NCI-H1694 (cell line): Measurements from ENCODE around the gene SHC2.
"Not testable (repeated sequence)": the region's sequence is repeated elsewhere in the genome, so short reads cannot be mapped to it uniquely, and the experiment has no call there.

ENCODE experiments used
- DNase-seq: peaks from one replicate; lab custom pipeline; 2025; lab: John Stamatoyannopoulos, UW

Gene SHC2

DNA sequence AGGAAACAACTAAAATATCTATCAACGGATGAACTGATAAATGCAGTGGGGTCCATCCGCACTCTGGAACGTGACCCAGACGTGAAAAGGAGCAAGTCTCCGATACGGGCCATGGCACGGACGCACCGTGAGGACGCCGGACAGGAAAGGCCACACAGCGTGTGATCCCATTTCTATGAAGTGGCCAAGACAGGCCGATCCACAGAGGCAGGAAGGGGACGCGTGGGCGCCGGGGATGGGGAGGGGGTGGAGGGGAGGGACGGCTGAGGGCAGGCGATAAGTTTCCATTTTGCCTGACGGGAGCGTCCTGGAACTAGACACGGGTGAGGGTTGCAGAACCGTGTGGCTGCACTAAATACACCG lies 13.8 kb downstream of the SHC2 start:
- DNase-seq = no peak

- no peak for DNase-seq
These were observed 16.1 kb downstream of the SHC2 start for GRCh38 chr19:444677-445210.

DNA sequence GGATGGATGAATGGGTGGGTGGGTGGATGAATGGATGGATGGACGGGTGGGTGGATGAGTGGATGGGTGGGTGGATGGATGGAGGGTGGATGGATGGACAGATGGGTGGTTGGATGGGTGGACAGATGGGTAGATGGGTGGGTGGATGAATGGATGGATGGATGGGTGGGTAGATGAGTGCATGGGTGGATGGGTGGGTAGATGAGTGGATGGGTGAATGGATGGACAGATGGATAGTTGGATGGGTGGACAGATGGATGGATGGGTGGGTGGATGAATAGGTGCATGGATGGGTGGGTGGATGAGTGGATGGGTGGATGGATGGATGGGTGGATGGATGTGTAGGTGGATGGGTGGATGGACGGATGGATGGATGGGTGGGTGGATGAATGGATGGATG lies 17.8 kb downstream of the SHC2 start:
- DNase-seq = no peak

- DNase-seq = no peak
These were observed 18.7 kb downstream of the SHC2 start for GRCh38 chr19:442085-442484.

GRCh38 chr19:441213-441836 lies 19.5 kb downstream of the SHC2 start:
- no peak for DNase-seq

DNA sequence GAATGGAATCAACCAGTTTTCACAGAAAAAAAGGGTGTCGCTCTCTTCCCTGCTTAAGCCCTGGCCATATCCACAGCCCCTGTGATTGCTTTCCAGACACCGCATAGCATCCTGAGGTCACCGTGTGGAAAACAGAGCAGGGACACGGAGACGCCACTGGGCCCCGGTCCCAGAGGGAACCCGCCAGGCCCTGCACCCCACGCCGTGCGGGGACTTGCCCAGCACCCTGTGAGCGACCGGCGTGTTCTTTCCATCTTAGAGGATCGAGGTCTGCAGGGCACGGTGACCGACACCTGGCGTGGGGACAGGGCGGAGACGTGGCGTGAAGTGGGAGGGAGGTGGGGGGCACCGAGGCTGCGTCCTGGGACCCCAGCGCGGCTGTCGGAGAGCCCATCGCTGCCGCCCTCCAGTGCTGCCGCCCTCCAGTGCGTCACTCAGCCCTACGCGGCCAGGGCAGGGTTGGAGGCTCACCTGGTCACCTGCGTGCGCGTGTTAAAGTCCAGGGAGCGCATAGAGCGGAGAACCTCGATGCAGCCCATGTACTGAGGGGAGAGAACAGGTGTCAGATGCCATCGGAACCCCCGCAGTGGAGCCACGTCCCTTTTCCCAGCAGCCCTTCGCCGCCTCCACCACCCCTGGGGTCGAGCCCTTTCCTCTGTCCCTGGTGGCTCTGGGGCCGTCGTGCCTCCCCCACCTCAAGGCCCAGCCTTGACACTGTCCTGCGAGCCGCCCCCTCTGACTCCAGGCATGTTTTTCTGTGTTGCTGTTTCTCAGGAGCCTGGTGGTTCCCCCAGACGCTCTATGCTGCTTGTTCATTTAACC lies 20.2 kb downstream of the SHC2 start:
- no peak for DNase-seq

GRCh38 chr19:439167-439900 lies 21.5 kb downstream of the SHC2 start:
- no peak for DNase-seq

DNA sequence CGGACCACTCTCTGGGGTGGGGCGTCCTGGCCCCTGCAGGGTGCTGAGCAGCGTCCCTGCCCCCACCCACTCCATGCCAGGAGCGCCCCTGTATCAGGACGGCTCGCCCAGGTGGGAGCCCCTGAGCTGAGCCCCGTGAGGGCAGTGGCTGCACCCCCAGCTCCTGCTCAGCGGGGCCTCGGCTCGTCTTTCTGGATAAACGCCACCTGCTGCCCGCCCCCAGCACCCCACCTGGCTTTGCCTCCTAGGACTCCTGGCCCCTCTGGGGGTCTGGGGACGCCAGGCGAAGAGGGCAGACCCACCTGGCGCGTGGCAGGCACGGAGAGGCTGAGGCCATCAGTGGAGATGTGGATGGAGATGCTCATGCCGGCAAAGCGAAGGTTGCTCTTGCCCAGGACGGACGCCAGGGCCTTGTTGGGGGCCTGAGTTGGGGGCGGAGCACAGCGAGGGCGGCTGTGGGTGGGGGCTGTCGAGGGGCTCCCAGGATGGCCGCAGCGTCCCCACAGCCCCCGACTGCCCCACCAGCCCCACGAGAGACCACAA lies 22.3 kb downstream of the SHC2 start:
- no peak for DNase-seq

DNA sequence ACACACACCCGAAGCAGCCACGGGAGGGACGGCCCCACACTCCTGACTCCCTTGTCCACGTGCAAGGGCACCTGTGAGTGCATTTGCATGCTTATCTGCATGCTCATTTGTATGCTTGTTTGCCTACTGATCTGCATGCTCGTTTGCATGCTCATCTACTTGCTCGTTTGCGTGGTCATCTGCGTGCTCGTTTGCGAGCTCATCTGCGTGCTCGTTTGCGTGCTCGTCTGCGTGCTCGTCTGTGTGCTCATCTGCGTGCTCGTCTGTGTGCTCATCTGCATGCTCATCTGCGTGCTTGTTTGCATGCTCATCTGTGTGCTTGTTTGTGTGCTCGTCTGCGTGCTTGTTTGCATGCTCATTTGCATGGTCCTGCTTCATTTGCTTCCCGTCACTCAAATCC lies 23.8 kb downstream of the SHC2 start:
- DNase-seq = no peak

DNA sequence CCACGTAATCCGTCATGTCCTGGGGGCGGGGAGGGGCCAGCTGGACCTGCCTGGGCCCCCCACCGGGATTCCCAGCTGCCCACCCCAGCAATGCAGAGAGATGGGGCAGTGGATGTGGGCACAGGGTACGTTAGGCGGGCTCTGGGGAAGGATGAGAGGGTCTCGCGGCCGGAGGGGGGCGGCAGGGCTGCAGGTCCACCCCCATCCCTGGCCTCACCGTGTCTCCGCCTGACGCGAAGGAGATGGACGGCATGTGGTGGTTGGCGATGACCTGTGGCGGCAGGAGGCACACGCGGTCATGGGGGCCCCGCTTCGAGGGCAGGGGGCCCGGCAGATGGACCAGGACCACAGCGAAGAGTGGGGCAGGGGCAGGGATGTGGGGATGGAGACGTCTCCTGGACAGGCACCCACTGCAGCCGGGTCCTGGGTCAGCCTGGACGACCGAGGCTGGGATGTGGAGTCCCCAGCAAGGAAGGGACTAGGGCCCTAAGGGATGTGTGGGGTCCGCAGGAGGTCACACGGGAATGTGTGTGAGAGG lies 24.4 kb downstream of the SHC2 start:
- DNase-seq = no peak

DNA sequence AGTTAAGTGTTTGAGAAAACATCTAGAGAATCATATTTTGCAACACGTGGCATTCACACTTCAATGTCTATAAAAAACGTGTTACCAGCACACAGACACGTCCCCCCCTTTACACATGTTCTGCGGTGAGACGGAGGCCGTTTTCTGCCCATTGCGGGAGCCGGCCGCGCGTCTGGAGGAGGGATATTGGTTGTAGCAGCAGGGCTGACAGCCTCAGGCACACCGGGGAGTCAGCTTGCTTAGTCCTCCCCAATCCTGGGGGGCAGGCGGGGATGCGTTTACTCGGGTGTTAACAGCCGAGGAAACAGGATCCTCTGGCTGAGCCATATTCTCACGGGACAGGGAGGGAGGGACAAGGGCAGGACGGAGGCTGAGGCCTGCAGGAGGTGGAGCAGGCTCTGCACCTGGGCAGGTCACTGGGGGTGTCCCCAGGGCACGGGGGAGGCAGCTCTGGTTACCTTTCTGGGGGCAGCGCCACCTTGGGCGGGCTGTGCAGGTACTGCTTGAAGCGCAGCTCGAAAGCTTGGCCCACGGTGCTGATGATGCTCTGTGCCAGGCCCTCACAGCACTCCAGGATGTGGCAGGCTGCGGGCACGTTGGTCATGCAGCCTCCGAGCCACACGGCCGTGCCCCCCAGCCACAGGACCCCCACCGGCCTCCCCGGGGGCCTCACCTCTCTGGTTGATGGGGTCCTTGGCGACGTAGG lies 25.0 kb downstream of the SHC2 start:
- no peak for DNase-seq

DNA sequence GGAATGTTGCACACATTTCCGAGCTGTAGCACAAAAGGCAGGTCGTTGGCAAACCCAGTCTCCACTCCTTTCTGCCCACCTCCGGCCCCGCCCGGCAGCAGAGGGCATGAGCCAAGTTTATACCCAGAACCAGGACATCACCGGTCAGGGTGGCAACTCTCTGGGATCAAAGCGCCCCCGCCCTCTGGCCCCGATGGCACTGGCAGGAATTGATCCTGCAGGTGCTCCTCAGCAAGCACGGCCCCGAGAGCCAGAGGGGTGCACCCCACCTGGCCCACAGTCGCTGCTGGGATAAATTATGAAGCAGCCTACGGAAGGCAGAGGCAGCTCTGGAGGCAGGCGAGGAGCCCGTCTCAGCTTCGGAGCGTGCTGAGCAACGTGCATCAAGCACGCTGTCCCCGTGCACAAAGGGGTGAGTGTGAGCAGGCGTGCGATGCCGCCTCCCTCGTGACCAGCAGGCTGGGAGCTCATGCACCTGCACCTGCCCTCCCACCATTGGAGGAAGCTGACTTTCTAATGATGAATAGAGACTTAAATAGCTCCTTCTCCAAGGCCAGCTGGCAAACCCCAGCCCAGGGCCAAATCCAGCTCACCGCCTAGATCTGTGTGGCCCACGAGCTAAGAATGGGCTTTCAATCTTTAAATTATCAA lies 25.7 kb downstream of the SHC2 start:
- no peak for DNase-seq

DNA sequence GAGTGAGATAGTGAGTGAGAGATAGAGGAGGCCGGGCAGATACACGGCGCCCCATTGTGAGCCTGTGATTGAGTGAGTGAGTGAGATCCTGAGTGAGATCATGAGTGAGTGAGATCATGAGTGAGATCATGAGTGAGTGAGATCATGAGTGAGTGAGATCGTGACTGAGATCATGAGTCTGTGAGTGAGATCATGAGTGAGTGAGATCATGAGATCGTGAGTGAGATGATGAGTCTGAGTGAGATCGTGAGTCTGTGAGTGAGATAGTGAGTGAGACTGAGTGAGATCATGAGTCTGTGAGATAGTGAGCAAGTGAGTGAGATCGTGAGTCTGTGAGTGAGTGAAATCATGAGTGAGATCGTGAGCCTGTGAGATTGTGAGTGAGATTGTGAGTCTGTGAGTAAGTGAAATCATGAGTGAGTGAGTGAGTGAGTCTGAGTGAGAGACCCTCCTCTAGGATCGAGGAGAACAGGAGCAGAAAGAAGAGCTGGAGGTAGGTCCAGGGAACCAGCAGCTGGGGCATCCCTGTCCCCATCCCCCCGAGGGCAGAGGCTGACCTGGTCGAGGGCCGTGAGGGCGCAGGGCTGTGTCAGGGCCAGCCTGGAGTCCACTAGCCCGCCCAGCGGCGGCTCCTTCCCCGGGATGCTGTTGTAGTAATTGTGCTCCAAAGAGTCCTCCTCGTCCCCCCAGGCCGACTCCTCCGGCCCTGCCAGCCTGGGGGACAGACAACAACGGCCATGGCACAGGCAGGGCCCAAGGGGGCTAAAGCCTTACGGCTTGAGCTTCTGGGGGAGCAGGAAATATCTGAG lies 26.5 kb downstream of the SHC2 start:
- no peak for DNase-seq

- DNase-seq = no peak
These were observed 30.1 kb downstream of the SHC2 start for GRCh38 chr19:430701-431100.

DNA sequence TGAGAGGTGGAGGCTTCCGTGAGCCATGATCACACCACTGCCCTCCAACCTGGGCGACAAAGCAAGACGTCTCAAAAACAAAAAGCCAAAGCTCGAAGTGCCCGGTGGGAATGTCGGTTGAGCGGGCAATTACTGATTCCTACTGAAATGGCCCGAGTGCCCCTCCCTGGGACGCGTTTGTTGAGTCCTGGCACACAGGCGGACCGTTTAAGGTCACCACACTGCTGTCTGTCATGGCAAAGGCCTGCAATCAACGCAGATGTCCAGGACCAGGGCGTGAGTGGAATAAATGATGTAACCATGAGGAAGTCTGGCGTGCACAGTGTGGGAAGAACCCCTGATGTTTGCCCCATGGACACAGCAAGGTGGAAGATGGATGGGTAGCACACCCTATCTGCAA lies 32.7 kb downstream of the SHC2 start:
- DNase-seq = no peak

- DNase-seq = not testable (repeated sequence)
These were observed 33.2 kb downstream of the SHC2 start for GRCh38 chr19:427675-428074.

DNA sequence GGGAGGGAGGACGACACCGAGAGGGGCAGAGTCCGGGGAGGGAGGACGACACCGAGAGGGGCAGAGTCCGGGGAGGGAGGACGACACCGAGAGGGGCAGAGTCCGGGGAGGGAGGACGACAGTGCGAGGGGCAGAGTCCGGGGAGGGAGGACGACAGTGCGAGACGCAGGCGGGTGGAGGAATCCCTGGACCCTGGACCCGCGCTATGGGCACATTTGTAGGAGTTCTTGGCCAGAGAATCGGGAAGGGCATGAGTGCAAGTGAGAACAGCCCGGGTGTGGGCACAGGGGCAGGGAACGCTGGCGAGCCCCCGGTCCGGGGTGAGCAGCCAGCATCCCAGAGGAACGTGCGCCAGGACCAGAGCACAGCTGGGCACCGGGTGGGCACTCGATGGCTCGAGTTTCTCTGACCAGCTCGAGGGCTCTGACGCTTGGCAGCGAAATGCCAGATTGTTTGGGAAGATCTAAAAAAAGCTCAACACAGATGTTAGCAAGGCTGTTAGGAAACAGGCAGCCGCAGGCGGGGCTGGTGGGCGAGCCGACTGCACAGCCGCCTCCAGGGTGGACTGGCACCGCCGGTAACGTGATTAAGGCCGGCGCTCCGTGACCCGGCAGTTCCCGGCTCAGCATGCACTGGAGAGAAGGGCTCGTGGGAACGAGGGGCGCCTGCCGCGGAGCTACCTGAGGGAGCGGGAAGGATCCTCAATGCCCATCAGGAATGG lies 33.9 kb downstream of the SHC2 start:
- peak; percentile 8 for DNase-seq

GRCh38 chr19:425056-425455 lies 35.8 kb downstream of the SHC2 start:
- no peak for DNase-seq

DNA sequence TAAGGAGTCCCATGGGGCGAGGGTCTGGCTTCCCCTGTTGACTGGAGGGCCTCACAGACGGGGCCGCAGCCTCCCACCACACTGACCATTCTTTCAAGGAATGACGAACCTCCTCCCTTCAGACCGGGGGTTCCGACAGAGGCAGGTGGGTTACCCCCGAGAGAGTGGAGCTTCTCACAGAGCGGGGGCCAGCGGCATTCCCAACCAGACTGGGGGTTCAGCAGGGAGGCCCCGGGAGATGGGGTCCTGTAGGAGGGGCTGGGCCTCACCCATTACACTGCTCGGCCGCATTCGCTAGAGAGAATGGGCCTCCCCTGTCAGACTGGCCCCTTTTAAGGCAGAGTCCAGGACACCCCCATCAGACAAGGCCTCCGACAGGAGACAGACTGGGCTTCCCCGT lies 36.3 kb downstream of the SHC2 start:
- DNase-seq = no peak
